Renal cortex interstitium (tissue), 11 donors: ENCODE measurements around the gene TMEM239. TPM values are rescaled to one million over a fixed set of nuclear protein-coding genes. Genes with fewer than 3 reads are reported as not detected.

ENCODE experiments used
- DNase-seq, 11 donors: peaks; one replicate each; pipeline ENCODE4 v3.0.0-alpha.2; 2013; ENCODE audit warnings: low read depth in 9 of 11, low spot score in 4 of 11; ENCODE audit errors: extremely low read depth in 1 of 11
- polyA plus RNA-seq, 3 donors: library from polyadenylated mRNA; unstranded; fragments of 120-200 nt; gene quantifications; one replicate each; pipeline ENCODE4 v1.2.1, GENCODE V29; 2013; ENCODE audit not compliant: insufficient read length in 3 of 3

The TMEM239 gene
- polyA plus RNA-seq, 3 donors = 0.07 to 0.08 TPM; not detected in 1

- DNase-seq = no peak
Observed at GRCh38 chr20:2838847-2839671, 22.9 kb downstream of the TMEM239 start.

GRCh38 chr20:2839732-2840137 is 23.6 kb downstream of the TMEM239 start:
- DNase-seq = no peak

- peak in 10 of 11 donors; percentile 73 to 87 (median 84) for DNase-seq
Observed at GRCh38 chr20:2840138-2840966, 24.2 kb downstream of the TMEM239 start, which contains the start of the genes PCED1A and VPS16. TSS of gene PCED1A (minus strand) at chr20:2840655. CDS start at chr20:2839912, 743 bp downstream. TSS of gene VPS16 (plus strand) at chr20:2840745. CDS start at chr20:2840775, 30 bp downstream.

DNA sequence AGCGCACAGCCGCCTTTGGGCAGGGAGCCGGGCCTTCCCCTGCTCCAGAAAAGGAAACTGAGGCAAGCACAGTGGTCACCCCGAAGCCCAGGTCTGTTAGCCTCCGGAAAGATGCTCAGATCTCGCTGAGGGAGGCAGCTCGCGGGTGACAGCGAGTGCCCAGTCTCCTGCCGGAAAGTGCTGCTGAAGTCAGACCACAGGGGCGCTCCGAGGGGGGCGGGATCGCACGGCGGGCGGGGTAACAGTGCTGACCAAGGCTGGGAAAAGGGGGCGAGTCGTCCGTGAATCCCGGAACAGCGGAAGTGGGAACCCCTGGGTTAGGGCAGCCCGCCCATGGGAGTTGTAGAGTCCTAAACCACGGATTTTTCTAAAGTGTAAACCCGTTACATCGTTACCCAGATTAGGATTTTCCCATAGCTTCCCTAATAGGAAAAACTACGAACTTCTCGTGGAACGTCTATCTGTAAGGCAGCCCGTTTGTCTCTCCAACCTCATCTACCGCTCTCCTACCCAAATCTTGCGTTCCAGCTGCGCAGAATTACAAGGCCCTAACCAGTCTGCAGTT is 24.9 kb downstream of the TMEM239 start:
- DNase-seq = peak in 3 of 11 donors; percentile 24 to 26 (median 26)

- no peak for DNase-seq
Observed at GRCh38 chr20:2845607-2846006, 29.4 kb downstream of the TMEM239 start.

DNA sequence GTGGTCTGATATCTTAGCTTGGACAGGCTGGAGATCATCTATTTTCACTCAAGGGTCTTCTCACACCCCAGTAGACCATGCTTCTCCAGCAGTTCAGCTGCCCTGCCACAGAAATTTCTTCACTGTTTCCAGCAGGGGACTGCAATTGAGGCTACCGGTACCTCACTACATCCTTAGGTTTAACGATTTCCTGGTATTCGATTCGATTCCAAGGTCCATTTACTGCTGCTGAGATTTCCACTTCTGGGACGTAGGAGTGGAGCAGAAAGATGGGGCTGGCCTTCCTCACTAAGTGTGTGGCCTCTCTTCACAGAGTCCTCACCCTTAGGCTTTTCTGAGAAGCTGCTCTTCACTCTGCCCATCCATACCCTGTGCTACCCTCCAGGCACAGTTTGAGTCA is 30.5 kb downstream of the TMEM239 start:
- no peak for DNase-seq

DNA sequence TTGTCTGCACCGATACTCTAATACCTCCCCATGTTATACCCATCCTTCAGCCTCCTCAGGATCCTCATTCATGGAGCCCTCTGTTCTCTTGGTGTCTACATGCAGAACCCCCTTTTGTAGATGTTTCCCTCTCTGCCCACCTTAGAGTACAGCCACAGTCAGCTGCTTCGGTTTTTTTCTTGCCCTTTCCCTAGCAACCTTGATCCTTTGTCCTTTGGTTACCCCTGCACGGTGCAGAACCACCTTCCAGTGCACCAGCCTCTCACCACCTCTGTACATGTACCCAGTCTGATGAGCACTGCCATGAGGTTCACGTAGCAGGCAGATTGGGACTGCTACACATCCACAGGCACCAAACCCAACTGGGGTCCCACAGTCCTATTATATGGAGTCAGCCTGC is 31.6 kb downstream of the TMEM239 start:
- DNase-seq = no peak

- no peak for DNase-seq
Observed at GRCh38 chr20:2849529-2849928, 33.4 kb downstream of the TMEM239 start.

GRCh38 chr20:2851086-2851485 is 34.9 kb downstream of the TMEM239 start:
- no peak for DNase-seq

DNA sequence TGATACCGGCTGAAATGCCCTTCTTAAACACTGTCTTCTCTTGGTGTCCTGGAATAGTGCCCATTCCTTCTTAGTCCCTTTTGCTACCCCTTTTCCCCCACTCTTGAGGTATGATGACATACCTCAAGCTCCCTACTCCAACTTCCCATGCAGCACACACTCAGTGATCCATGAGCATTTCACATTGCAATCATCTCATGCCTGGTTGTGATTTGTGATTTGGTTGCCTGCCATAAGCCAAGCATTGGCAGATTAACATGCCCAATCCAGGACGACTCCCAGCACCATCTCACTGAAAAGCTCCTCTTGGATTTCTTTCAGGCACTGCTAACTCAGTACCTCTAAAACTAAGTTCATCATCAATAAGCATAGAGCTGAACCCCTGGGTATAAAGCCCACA is 42.4 kb downstream of the TMEM239 start:
- no peak for DNase-seq

GRCh38 chr20:2859330-2860121 is 43.4 kb downstream of the TMEM239 start:
- DNase-seq = no peak

DNA sequence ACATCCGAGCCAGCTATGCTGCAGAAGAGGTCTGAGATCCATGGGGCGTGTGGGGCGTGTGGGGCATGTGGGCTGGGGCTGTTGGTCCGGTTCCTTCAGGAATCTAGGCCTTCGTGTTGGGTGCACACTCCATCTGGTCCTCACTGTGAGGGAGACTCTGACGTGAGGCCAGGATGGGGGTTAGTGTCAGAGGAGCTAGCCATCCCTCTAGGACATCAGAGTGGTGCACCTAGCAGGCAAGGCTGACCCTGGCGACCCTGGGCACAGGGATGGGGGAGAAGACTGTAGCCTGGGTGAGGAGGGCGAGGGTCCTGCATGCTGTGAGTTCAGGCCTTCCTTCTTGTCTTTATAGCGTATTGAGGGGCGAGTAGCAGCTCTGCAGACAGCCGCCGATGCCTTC is 48.5 kb downstream of the TMEM239 start:
- no peak for DNase-seq

DNA sequence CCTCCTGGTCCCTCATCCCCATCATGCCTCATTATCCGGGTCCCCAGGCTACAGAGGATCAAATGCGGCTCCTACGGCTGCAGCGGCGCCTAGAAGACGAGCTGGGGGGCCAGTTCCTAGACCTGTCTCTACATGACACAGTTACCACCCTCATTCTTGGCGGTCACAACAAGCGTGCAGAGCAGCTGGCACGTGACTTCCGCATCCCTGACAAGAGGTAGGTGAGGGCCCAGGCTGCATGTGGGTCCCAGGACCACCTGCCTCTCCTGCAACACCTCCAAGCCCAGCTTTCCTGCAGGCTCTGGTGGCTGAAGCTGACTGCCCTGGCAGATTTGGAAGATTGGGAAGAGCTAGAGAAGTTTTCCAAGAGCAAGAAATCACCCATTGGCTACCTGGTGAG is 48.9 kb downstream of the TMEM239 start:
- DNase-seq = no peak

DNA sequence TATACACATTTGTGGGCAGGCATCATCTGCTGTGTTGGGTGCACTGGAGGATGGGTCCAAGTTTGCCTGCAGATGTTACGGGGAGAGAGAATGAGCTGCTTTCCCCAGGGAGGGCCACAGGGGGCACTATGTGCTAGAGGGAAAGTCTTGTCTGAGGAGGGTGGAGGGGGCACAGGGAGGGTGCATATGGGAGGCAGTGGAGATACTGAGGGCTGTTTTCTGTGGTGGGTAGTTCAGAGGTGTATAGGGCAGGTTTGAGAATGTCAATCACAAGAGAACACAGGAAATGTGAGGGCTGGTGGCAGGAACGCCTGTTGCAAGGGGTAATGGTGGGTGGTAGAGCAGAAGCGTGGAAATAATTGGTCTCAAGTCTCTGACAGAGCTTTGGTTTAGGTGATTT is 49.5 kb downstream of the TMEM239 start:
- no peak for DNase-seq

GRCh38 chr20:2866236-2866635 is 50.1 kb downstream of the TMEM239 start:
- DNase-seq = no peak

DNA sequence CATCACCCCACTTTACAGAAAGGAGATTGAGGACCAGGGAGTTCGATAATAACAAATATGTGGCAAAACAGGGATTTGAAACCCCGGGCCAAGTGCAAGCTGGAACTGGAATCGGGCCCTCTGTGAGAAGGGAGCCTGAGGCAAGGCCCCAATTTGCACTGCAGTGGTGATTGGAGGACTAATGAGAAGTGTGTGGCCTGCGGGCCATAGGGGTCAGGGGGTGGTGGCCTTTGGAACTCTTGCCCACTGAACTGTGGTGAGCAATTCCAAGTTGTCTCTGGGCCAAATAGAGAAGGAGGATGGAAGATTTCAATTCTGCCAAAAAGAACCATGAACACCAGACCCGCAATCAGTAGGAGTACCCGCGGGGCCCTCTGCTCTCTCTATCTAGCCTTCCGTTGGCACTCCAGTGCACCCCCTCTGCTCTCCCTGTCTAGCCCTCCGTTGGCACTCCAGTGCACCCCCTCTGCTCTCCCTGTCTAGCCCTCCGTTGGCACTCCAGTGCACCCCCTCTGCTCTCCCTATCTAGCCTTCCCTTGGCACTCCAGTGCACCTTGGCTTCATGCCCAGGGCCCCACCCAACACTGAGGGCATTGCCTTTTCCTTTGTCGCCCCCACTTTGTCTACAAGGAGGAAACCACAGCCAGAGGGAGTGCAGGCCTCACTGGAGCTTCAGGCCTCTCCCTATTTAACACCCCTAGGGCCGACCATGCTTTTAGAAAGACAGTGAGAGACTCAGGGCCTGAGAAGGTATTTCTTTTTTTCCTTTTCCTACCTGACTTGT is 51.1 kb downstream of the TMEM239 start:
- DNase-seq = no peak
